Vagina (tissue), 2 donors: Measurements from ENCODE around the gene PARD6G. TPM values are rescaled to one million over a fixed set of nuclear protein-coding genes. Genes with fewer than 3 reads are reported as not detected.

Source experiments
- DNase-seq, 2 donors: peaks; one replicate each; pipeline ENCODE4 v3.0.0-alpha.2; 2017; ENCODE audit errors: extremely low spot score in 2 of 2
- H3K27ac ChIP-seq: fragments of 200-600 bp; sonication (generic); one replicate; pipeline ENCODE4 v1.5.1; 2019
- H3K27me3 ChIP-seq: fragments of 200-600 bp; sonication (generic); one replicate; pipeline ENCODE4 v1.5.1; 2019
- H3K36me3 ChIP-seq, 2 donors: fragments of 200-600 bp; sonication (generic); one replicate each; pipeline ENCODE4 v1.5.1; 2017 to 2019
- H3K4me1 ChIP-seq: fragments of 200-600 bp; sonication (generic); one replicate; pipeline ENCODE4 v1.5.1; 2019
- H3K4me3 ChIP-seq, 2 donors: fragments of 200-600 bp; sonication (generic); 1 replicate in 1 of 2; 2 replicates in 1 of 2; pipeline ENCODE4 v1.5.1; 2016 to 2019
- H3K9me3 ChIP-seq: fragments of 200-600 bp; sonication (generic); one replicate; pipeline ENCODE4 v1.5.1; 2019
- CTCF ChIP-seq, 3 experiments: fragments of 450-650 bp in 2 of 3; fragments of 200-600 bp in 1 of 3; sonication (generic) in 1 of 3; IDR thresholded peaks; one replicate each; pipeline ENCODE4 v1.5.1; 2017 to 2019; ENCODE audit warnings: antibody characterized with exemption in 3 of 3, mild to moderate bottlenecking in 2 of 3, moderate library complexity in 2 of 3
- POLR2A ChIP-seq, 2 donors: fragments of 450-650 bp; IDR thresholded peaks; one replicate each; pipeline ENCODE4 v1.6.1; 2017; ENCODE audit warnings: antibody characterized with exemption in 2 of 2, mild to moderate bottlenecking in 2 of 2, moderate library complexity in 2 of 2
- POLR2AphosphoS5 ChIP-seq, 2 donors: sonication (generic); formaldehyde crosslinking; IDR thresholded peaks; one replicate each; pipeline ENCODE4 v1.9.0; 2017; ENCODE audit warnings: antibody characterized with exemption in 2 of 2, mild to moderate bottlenecking in 2 of 2, low read depth in 1 of 2; ENCODE audit not compliant: insufficient read depth in 1 of 2
- intact Hi-C: fragments of 100-400 bp; cut with DNase I; formaldehyde crosslinking; loops from one replicate; pipeline ENCODE4 v1.15.1; 2023
- total RNA-seq: library from RNA; depleted of rRNA; stranded (reverse); fragments of >200 nt; gene quantifications from one replicate; pipeline ENCODE4 v1.2.3, GENCODE V29; 2016

Gene PARD6G
- total RNA-seq, 1 donor from 2014 or later, result 32.7 TPM

GRCh38 chr18:80254971-80255500 lies 7.7 kb upstream of the PARD6G start:
- Histone ChIP-seq H3K9me3 (no peaks in the 10 kb centered on the region), H3K4me3 (no peak overlapping the region), H3K36me3 (no peaks in the 10 kb centered on the region), H3K27me3 (no peaks in the 10 kb centered on the region), H3K4me1 (no peaks in the 10 kb centered on the region), H3K27ac (no peak overlapping the region)
- TF ChIP-seq POLR2AphosphoS5 (IDR thresholded peaks at IDR 0.05; ENCODE audit: insufficient read depth in 1 of 2, low read depth in 1 of 2), result no peak
- no peak for TF ChIP-seq CTCF (IDR thresholded peaks at IDR 0.05)
- no peak for TF ChIP-seq POLR2A (IDR thresholded peaks at IDR 0.05)
- no peak for DNase-seq
- intact Hi-C loops, result no loop called here

- H3K4me3 ChIP-seq, result no peak overlapping the region
- H3K27ac ChIP-seq, result no peak overlapping the region
- no peaks in the 10 kb centered on the region for H3K36me3 ChIP-seq
- no peaks in the 10 kb centered on the region for H3K27me3 ChIP-seq
- peak in 1 of 2 donors; percentile 78 for DNase-seq
- no peaks in the 10 kb centered on the region for H3K4me1 ChIP-seq
- no peaks in the 10 kb centered on the region for H3K9me3 ChIP-seq
- intact Hi-C loops, result no loop called here
- no peak for TF ChIP-seq CTCF (IDR thresholded peaks at IDR 0.05)
- no peak for TF ChIP-seq POLR2A (IDR thresholded peaks at IDR 0.05)
- no peak for TF ChIP-seq POLR2AphosphoS5 (IDR thresholded peaks at IDR 0.05; ENCODE audit: insufficient read depth in 1 of 2, low read depth in 1 of 2)
These were observed 6.7 kb upstream of the PARD6G start for GRCh38 chr18:80253871-80254492.

- H3K9me3 ChIP-seq, result no peaks in the 10 kb centered on the region
- peak in 1 of 2 donors; percentile 77 for DNase-seq
- H3K4me3 ChIP-seq, result no peak overlapping the region
- TF ChIP-seq POLR2AphosphoS5 (IDR thresholded peaks at IDR 0.05; ENCODE audit: insufficient read depth in 1 of 2, low read depth in 1 of 2) (no peak), CTCF (IDR thresholded peaks at IDR 0.05) (no peak), POLR2A (IDR thresholded peaks at IDR 0.05) (no peak)
- H3K36me3 ChIP-seq, result no peaks in the 10 kb centered on the region
- intact Hi-C loops, result no loop called here
- peaks cover under 1% of the 10 kb centered on the region for H3K4me1 ChIP-seq
- H3K27me3 ChIP-seq, result no peaks in the 10 kb centered on the region
- no peak overlapping the region for H3K27ac ChIP-seq
These were observed 5.9 kb upstream of the PARD6G start for GRCh38 chr18:80253236-80253635.

GRCh38 chr18:80252136-80252535 lies 4.8 kb upstream of the PARD6G start:
- Histone ChIP-seq H3K27me3 (no peaks in the 10 kb centered on the region), H3K4me3 (no peak overlapping the region), H3K36me3 (no peaks in the 10 kb centered on the region), H3K4me1 (peaks cover 8% of the 10 kb centered on the region), H3K27ac (no peak overlapping the region), H3K9me3 (no peaks in the 10 kb centered on the region)
- TF ChIP-seq POLR2A (IDR thresholded peaks at IDR 0.05) (no peak), CTCF (IDR thresholded peaks at IDR 0.05) (no peak), POLR2AphosphoS5 (IDR thresholded peaks at IDR 0.05; ENCODE audit: insufficient read depth in 1 of 2, low read depth in 1 of 2) (no peak)
- intact Hi-C loops, result no loop called here
- DNase-seq, result no peak

GRCh38 chr18:80251700-80252099 lies 4.4 kb upstream of the PARD6G start:
- no peak for TF ChIP-seq POLR2A (IDR thresholded peaks at IDR 0.05)
- TF ChIP-seq CTCF (IDR thresholded peaks at IDR 0.05), result no peak
- no peak overlapping the region for H3K27ac ChIP-seq
- no peaks in the 10 kb centered on the region for H3K36me3 ChIP-seq
- H3K9me3 ChIP-seq, result no peaks in the 10 kb centered on the region
- intact Hi-C loops, result no loop called here
- H3K27me3 ChIP-seq, result no peaks in the 10 kb centered on the region
- DNase-seq, result no peak
- H3K4me3 ChIP-seq, result no peak overlapping the region
- peaks cover 8% of the 10 kb centered on the region for H3K4me1 ChIP-seq
